ENCODE data around the gene STX4.

Gene STX4, protein sequence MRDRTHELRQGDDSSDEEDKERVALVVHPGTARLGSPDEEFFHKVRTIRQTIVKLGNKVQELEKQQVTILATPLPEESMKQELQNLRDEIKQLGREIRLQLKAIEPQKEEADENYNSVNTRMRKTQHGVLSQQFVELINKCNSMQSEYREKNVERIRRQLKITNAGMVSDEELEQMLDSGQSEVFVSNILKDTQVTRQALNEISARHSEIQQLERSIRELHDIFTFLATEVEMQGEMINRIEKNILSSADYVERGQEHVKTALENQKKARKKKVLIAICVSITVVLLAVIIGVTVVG

DNA sequence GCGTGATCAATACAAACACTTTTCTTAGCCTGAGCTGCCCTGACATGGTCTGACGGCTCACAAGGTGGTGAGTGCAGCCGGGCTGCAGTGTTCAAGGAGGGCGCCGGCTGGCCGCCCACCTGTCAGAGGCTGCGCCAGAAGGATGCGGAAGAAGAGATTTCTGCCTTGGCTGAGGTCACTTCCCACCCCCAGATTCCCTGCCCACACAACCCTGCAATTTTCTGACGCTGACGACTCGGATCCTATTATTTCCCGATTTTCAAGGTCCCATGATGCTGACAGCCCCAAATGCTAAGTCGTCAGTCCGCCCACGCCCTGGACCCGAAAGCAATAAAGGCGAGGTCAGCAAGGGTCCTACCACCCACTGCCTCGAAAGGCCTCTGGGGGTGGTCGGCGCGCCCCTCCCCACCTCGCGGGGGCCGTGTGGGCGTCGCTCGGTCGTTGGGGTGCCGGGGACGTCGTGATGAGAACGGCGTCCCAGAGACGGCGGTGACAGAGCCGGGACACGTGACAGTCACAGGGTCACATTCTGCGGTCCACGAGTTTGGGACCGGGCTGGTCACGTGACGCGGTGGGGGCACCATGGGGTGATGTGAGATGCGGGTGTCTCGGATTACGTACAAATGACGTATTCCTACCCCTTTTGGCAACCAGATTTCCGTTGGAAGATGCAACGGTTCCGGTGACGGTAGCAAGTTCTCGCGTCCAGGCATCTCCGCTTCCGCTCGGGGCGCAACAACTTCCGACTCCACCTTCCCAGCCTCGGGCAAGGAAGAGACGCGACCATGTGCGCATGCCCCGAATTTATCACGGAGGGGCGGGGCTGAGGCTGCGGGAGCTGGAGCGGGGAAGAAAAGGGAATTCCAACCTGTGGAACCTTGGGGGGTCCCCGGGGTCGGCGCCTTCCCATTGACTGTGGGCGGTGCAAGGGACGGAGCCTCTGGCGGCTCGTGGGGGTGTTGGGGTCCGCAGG is at the start of gene STX4:
TSS of gene STX4 (plus strand) at position 823 of the 973 bp plus-strand sequence. CDS start 248 bp downstream, outside the sequence.
- DNase-seq (ENCODE audit: low read depth in 2 of 2): peak; percentile 91 to 94

DNA sequence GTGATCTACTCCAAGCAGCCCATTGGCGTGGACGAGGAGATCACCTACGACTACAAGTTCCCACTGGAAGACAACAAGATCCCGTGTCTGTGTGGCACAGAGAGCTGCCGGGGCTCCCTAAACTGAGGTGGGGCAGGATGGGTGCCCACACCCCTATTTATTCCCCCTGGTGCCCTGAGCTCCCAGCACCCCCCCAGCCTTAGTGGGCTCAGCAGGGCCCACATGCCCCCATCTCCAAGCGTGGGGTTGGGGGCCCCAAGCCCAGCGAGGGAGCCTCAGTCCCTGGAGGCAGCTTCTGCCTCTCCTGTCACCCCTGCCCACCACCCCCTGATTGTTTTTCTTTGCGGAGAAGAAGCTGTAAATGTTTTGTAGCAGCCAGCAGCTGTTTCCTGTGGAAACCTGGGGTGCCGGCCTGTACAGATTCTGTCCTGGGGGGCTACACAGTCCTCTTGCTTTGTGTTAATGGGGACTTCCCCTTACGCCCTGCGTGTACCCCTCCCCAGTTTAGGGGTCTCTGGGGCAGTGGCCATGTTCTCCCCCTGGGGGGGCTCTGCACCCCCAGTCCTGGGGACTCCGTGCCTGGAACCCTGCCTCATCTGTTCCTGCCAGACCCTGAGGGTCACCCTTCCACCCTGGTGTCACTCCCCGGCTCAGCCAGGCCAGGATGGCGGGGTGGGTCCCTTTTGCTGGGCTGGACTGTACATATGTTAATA is 49.3 kb upstream of the STX4 start:
- no peak for DNase-seq (ENCODE audit: low read depth in 2 of 2)

DNA sequence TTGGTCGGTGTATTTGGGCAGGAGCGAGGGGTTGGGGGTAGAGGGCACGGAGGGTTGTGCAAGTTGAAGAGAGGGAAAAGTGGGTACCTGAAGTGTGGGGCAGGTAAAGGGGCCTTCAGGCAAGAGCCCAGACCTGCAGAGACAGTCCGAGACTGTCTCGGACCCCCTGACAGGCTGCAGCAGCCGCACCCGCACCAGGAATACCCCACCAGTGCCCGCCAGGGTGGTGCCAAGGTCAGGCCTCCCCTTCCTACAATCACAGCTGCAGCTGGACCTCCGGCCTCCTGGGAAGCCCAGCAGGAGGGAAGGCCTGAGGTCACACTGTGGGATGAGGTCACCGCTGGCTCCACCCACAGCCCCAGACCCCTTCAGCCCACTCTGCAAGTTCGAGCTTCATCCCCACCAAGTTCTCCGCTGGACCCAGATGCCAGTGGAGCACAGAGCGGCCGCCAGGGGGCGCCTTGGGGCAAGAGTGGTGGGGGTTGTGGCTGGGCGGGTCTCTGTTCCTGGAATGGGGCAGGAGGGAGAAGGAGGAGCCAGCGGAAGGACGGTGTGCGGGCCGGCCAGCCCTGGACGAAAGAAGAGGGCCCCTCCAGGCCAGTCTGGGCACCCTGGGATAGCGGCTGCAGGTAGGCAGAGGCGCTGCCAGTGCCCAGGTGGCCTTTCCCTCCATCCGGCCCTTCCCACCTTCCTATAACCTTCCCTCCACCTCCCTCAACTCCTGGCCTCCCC is 48.5 kb upstream of the STX4 start, which contains the start of gene HSD3B7:
TSS of gene HSD3B7 (plus strand) at position 539 of the 732 bp plus-strand sequence. CDS start 452 bp downstream, outside the sequence.
- DNase-seq (ENCODE audit: low read depth in 2 of 2): peak; percentile 49 to 56

DNA sequence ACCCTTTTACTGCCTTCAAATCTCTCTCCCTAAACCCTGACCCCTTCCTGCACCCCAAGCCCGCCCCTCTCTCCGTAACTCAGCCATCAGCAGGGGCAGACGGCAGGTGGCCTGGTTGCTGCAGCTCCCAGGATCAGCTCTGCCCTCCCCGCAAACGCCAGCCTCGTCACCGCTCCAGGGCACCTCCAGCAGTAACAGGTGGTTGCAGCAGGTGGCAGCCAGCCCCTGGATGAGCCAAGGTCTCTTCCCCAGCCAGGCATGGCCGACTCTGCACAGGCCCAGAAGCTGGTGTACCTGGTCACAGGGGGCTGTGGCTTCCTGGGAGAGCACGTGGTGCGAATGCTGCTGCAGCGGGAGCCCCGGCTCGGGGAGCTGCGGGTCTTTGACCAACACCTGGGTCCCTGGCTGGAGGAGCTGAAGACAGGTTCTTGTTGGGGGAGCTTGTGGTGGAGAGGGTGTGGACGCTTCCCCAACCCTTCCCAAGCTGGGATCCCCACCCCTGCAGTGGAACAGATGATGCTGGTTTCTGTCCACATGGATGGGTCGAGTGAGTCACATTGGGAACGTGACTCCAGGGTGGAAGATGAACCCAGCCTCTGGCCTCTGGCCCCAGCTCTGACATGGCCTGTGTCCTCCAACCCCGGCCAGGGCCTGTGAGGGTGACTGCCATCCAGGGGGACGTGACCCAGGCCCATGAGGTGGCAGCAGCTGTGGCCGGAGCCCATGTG is 47.8 kb upstream of the STX4 start:
- no peak for DNase-seq (ENCODE audit: low read depth in 2 of 2)

DNA sequence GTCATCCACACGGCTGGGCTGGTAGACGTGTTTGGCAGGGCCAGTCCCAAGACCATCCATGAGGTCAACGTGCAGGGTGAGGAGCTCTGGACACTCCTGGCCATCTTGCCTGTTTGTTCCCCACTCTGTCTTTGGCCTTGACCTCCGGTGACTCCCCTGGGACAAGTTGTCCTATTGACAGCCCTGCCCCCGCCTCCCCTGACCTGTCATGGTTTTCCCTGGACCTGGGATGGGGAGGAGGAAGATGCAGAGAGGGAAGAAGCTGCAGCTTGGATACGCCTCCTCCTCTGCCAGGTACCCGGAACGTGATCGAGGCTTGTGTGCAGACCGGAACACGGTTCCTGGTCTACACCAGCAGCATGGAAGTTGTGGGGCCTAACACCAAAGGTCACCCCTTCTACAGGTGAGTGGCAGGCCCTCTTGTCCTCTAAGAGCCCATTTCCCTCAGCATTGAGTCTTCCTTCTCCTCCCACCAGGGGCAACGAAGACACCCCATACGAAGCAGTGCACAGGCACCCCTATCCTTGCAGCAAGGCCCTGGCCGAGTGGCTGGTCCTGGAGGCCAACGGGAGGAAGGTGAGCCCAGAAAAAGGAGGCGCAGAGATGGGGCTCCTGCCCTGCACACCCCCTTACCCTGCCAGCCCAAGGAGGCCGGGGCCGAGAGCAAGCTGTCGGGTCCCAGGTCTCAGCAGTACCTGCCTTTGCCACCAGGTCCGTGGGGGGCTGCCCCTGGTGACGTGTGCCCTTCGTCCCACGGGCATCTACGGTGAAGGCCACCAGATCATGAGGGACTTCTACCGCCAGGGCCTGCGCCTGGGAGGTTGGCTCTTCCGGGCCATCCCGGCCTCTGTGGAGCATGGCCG is 47.0 kb upstream of the STX4 start:
- DNase-seq (ENCODE audit: low read depth in 2 of 2): no peak

DNA sequence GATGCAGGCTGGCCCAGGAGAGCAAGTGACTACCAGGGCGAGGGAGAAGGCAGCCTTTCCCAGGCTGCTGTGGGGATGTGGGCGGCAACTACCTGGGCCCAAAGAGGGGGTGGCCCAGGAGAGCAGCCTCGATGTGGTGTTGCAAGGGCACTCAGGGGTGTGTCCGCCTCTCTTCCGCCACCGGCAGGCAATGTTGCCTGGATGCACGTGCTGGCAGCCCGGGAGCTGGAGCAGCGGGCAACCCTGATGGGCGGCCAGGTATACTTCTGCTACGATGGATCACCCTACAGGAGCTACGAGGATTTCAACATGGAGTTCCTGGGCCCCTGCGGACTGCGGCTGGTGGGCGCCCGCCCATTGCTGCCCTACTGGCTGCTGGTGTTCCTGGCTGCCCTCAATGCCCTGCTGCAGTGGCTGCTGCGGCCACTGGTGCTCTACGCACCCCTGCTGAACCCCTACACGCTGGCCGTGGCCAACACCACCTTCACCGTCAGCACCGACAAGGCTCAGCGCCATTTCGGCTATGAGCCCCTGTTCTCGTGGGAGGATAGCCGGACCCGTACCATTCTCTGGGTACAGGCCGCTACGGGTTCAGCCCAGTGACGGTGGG is 45.7 kb upstream of the STX4 start:
- DNase-seq (ENCODE audit: low read depth in 2 of 2): no peak

DNA sequence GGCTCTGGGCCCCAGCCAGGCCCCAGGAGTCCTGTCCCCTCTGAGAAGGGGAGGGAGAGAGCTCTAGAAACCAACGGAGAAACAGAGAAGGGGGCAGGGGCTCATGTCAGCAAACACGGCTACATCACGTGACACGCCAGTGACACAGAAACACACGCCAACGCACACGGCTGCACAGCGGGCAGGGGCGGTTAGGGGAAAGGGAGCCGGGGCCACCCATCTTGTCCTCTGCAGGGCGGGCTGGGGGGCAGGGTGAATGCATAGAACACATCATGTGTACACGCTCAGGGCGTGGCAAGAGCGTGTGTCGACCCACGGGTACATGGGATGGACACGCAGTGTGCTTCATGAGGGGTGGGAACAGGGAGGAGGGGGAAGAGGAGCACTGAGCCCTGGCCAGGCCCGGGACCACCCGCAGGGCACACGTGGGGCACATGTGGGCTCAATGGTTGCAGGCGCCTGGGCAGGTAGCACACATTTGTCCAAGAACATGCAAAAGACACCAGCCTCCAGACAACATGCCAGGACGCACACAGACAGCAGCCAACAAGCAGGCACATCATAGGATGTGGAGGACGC is 43.8 kb upstream of the STX4 start:
- no peak for DNase-seq (ENCODE audit: low read depth in 2 of 2)

DNA sequence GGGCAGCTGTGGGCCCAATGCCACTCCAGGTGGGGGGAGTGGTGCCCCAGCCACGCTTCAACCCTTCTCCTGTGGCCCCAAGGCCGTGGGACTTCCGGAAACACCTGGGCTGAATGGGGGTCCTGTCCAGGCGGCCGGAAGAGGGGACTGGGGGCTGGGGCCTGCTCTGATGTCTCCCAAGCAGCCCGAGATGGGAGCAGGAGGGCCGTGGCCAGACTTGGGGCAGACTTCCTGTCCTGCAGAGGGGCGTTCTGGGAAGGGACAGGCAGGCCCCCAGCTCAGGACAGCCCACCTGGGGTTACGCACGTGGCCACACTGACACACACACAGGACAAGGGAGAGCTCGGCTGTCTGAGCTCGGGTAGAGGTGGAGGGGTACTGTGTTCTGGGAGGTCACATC is 43.3 kb upstream of the STX4 start:
- DNase-seq (ENCODE audit: low read depth in 2 of 2): no peak

DNA sequence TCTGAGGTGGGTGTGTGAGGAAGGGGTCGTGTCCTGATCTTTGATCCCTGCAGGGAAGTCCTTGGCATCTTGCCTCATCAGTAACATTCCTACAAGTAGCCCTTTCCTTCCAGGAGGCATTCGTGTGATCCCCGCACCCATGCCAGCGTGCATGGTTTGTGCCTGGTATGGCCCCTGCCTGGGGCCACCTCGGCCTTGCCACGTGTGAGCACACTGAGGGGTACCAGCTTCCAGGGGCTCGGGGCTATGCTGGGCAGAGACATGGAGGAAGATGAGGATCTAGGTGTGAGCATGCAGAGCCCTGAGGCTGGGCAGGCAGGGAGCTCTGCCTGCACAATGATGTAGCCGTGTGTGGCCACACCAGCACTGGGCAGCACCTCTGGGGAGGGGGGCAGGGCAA is 42.3 kb upstream of the STX4 start:
- no peak for DNase-seq (ENCODE audit: low read depth in 2 of 2)

DNA sequence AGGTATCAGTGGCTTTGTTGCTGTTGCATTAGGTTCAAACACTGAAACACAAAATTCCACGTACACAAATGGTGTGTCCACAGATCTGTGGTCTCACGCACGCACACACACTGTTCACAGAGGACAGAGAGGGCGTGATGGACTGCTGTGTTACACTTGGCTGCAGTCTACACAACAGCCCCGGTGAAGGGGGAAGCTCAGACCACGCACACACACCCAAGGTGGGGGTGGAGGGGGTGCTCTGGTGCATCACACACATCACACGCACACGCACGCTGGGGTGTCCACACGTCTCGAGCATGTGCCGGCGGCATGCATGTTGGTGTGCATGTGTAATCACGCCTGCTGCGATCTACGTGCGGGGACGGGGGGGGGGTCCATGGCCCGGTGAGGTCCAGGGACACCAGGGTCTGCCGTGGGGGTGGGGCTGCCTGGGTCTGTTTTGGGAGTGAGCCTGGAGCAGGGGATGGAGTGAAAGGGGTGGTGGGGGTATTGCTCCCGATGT is 41.0 kb upstream of the STX4 start:
- DNase-seq (ENCODE audit: low read depth in 2 of 2): no peak

DNA sequence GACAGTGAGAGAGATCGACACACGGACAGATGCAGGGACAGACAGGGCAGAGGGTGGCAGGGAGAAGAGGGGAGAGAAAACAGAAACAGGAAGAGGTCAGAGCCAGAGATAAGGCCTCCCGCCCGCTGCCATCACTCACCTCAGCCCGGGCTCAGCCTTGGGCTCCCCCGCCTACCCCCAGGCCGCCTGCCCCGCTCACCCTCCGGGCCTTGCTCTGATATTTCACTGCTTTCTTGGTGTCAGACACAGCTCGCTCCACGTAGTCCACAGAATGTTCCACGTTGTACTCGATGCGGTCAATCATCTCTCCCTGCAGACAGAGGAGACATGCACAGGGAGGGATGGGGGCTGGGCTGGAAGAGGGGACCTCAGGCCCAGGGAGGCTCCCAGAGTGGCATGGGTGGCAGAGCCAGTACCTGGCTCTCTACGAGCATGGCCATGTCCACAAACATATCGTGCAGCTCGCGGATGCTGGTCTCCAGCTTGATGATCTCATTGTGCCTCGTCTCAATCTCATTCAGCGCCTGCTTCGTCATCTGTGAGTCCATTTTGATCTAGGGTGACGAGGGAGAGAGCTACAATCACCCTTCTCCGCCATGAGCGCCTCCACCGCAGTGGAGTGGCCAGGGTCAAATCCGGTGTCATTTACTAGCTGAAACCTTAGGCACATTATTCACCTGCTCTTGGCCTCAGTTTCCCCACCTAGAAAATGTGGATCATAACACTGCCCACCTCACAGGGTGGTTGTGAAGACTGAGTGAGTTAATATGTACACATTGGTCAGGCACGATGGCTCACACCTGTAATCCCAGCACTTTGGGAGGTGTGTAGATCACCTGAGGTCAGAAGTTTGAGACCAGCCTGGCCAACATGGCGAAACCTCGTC is 40.2 kb upstream of the STX4 start:
- DNase-seq (ENCODE audit: low read depth in 2 of 2): no peak

DNA sequence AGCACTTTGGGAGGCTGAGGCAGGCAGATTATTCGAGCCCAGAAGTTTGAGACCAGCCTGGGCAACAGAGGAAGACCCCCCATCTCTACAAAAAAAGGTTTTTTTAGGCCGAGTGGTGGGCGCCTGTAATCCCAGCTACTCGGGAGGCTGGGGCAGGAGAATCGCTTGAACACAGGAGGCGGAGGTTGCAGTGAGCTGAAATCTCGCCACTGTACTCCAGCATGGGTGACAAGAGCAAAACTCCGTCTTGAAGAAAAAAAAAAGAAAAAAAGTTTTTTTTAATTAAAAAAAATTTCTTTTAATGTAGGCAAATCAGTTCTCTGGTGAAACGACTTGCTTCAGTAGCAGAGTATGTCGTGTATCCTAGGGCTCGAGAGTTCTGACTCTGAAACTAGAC is 37.4 kb upstream of the STX4 start:
- DNase-seq (ENCODE audit: low read depth in 2 of 2): no peak

DNA sequence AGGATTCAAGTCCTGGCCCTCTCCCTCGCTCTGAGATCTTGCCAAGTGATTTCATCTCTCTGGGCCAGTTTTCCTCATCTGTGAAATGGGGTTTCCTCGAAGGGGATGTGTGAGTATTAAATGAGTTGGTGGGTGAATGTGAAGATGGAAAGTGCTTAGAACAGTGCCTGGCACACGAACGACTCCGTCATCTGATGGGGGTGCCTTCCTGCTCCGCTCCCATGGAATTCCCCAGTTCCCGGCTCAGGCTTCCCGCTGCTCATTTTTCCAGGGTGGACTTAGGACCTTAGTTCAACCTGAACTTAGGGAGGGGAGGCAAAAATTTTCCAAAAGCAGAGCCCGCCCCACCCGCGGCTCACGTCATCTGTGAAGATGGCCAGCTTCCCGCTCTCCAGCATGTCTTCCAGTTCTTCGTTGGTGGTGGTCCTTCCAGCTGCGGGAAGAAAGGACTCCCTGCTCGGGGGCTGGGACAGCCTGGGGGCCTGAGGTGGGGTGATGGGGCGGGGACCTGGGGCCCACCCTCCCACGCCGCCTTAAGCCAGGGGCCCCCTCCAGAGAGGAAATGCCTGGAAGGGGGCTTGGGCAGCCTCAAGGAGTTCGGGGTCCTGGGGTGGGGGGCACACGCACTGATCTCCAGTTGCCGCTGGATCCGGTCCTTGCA is 36.9 kb upstream of the STX4 start:
- no peak for DNase-seq (ENCODE audit: low read depth in 2 of 2)

DNA sequence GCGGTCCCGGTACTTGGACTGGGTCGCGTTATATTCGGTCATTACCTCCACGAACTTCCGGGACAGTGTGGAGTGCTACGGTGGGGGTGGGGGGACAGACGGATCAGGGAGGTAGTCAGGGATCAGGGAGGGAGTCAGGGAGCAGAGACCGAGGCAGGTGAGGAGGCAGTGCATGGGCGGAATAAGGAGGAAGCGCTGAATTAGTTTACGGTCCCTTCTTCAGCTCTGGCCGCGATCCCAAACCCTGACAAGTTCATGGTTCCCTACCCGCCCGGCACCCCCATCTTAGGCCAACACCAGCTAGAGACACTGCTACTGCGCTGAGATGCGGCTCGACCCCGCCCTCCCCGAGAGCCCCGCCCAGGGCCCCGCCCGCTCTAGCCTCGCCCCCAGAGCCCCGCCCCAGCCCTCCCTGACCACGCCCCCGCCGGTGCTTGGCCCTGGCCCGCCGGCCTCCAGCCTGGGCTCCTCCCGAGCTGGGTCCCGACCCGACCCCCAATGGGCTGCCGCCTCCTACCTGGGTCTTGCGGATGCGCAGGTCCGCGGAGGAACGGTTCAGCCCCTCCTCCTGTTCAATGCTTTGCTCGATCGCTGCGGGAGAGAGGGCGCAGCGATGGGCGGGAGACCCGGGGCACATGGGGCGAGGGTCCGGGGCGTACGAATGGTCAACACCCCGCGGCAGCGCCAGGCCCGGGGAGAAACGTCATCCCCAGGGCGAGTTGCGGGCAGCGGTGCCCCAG is 36.2 kb upstream of the STX4 start:
- DNase-seq (ENCODE audit: low read depth in 2 of 2): peak in 1 of 2 experiments; percentile 36

DNA sequence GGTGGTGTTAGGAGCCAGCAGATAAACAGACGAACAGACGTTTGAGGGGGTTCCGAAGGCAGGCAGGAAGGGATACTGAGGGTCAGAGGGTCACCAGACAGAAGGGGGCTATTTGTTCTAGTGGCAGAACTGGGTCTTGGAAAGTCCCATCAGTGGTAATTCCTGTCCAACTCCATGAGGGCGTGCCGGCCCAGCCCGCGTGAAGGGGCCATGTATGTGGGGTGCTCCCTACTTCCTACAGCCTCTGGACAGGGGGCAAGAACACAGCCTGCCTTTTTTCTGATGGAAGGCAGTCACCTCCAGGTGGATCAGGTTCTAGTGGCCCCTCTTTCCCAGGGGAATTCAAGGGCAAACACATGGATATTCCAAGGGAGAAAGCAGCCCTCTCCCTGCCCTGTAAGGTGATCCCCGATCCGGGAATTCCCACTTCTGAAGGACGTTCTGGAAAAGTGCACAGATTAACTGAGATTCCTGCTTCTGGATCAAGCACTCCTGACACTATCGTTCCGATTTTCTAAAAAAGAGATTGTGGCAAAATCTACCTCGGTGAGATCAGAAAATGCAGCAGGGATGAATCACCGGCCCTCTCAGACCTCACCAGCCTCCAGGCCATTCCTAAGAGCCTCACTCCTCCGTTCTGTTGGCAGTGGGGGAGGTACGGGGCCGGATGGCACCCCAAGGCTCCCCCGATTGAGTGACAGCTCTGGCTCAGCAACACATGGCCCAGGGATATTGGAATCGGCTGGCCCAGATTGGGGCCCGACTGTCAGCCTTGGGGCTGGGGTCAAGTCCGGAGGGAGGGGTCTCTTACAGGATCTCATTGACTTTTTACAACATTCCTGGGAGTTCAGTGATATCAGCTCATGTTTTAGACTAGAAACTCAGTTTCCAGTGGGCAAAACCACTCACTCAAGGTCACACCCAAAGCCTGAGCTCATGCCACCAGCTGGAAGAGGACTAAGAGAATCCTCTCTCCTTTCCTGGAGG is 35.3 kb upstream of the STX4 start:
- peak in 1 of 2 experiments; percentile 44 for DNase-seq (ENCODE audit: low read depth in 2 of 2)

All from fibroblast of skin of left quadriceps (primary cell).